ENCODE results near the gene DSP. TPM values are rescaled to one million over a fixed set of nuclear protein-coding genes. Genes with fewer than 3 reads are reported as not detected.

Gene DSP, protein sequence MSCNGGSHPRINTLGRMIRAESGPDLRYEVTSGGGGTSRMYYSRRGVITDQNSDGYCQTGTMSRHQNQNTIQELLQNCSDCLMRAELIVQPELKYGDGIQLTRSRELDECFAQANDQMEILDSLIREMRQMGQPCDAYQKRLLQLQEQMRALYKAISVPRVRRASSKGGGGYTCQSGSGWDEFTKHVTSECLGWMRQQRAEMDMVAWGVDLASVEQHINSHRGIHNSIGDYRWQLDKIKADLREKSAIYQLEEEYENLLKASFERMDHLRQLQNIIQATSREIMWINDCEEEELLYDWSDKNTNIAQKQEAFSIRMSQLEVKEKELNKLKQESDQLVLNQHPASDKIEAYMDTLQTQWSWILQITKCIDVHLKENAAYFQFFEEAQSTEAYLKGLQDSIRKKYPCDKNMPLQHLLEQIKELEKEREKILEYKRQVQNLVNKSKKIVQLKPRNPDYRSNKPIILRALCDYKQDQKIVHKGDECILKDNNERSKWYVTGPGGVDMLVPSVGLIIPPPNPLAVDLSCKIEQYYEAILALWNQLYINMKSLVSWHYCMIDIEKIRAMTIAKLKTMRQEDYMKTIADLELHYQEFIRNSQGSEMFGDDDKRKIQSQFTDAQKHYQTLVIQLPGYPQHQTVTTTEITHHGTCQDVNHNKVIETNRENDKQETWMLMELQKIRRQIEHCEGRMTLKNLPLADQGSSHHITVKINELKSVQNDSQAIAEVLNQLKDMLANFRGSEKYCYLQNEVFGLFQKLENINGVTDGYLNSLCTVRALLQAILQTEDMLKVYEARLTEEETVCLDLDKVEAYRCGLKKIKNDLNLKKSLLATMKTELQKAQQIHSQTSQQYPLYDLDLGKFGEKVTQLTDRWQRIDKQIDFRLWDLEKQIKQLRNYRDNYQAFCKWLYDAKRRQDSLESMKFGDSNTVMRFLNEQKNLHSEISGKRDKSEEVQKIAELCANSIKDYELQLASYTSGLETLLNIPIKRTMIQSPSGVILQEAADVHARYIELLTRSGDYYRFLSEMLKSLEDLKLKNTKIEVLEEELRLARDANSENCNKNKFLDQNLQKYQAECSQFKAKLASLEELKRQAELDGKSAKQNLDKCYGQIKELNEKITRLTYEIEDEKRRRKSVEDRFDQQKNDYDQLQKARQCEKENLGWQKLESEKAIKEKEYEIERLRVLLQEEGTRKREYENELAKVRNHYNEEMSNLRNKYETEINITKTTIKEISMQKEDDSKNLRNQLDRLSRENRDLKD (N-terminal part only)
- 36.4 to 56.3 TPM (median 50.0 TPM) in 5 replicates for total RNA-seq (2022; extraction: Qiagen RNA extraction; ENCODE audit: low read depth)

GRCh38 chr6:7541175-7542064 is at the start of gene DSP:
Gene DSP (plus strand): TSS chr6:7541671. CDS start chr6:7541916, 245 bp downstream.

GRCh38 chr6:7589949-7590917 is 48.8 kb downstream of the DSP start, which contains the start of gene SNRNP48:
Gene SNRNP48 (plus strand): TSS chr6:7590198. CDS start chr6:7590258, 60 bp downstream.

Other genes starting within 250 kb of the DSP start
- gene SSR1, start 228.5 kb upstream of the DSP start, total RNA-seq (2022; extraction: Qiagen RNA extraction; ENCODE audit: low read depth), result 71.5 to 84.7 TPM (median 78.0 TPM) in 5 replicates
- gene CAGE1, start 151.9 kb upstream of the DSP start, total RNA-seq (2022; extraction: Qiagen RNA extraction; ENCODE audit: low read depth), result 0.03 to 0.11 TPM in 2 of 5 replicates, not detected in the others
- 12.4 to 15.4 TPM (median 13.1 TPM) in 5 replicates for gene RIOK1, start 151.9 kb upstream of the DSP start, total RNA-seq (2022; extraction: Qiagen RNA extraction; ENCODE audit: low read depth)
- 6.1 to 12.2 TPM (median 10.8 TPM) in 5 replicates for gene SNRNP48, start 48.5 kb downstream of the DSP start, total RNA-seq (2022; extraction: Qiagen RNA extraction; ENCODE audit: low read depth)
- 14.1 to 21.4 TPM (median 18.5 TPM) in 5 replicates for gene BMP6, start 184.4 kb downstream of the DSP start, total RNA-seq (2022; extraction: Qiagen RNA extraction; ENCODE audit: low read depth)